HCT116 (cell line): Measurements from ENCODE around the gene RASAL2. TPM values are rescaled to one million over a fixed set of nuclear protein-coding genes. Genes with fewer than 3 reads are reported as not detected.

Experiments used
- ATAC-seq: fragments of 200-7000 bp; cut with Tn5 transposase; 2 replicates; pipeline ENCODE4 v1.9.1; 2020; ENCODE audit warnings: mild to moderate bottlenecking, moderate library complexity
- BruUV-seq: library from RNA; stranded (reverse); fragments of 400-500 nt; replicated peaks from 2 replicates; lab custom pipeline; 2021; lab: Mats Ljungman, UMichigan
- CTCF ChIA-PET: fragments of 300-600 bp; sonication (Branson Sonifier 250); formaldehyde crosslinking; loops from one replicate; lab custom pipeline; 2021; ENCODE audit warnings: antibody characterized with exemption; lab: Charles Lee
- POLR2A ChIA-PET: fragments of 300-600, 350-600 bp; sonication (Branson Sonifier 250); formaldehyde crosslinking; loops from one replicate; lab custom pipeline; 2021; ENCODE audit warnings: antibody characterized with exemption; lab: Charles Lee
- RAD21 ChIA-PET, 2 experiments: fragments of 300-600 bp; sonication (Branson Sonifier 250); formaldehyde crosslinking; loops; one replicate each; lab custom pipeline; 2023; ENCODE audit warnings: low total read pairs in 2 of 2; ENCODE audit not compliant: uncharacterized antibody in 2 of 2, unreplicated experiment in 2 of 2, low non-redundant PET in 1 of 2; lab: Charles Lee
- DNase-seq: peaks from one replicate; pipeline ENCODE4 v3.0.0-alpha.2; 2010; ENCODE audit warnings: low read depth, low spot score
- H2AFZ ChIP-seq: fragments of 200-600 bp; shearing (Covaris generic), sonication (generic); 2 replicates; pipeline ENCODE4 v1.6.1; 2017; ENCODE audit warnings: low read depth, mixed run types, mixed read lengths, antibody characterized with exemption, low read length; ENCODE audit not compliant: poor library complexity, severe bottlenecking
- H3K27ac ChIP-seq: 2 replicates; pipeline ENCODE4 v1.5.1; 2012; ENCODE audit warnings: low read depth, low read length
- H3K27me3 ChIP-seq: fragments of 200-600 bp; sonication (generic); 2 replicates; pipeline ENCODE4 v1.6.1; 2016; ENCODE audit warnings: mixed run types, low read length, mixed read lengths; ENCODE audit not compliant: insufficient read depth
- H3K36me3 ChIP-seq, 2 experiments: fragments of 200-500 bp in 1 of 2; fragments of 200-600 bp in 1 of 2; sonication (Bioruptor generic) in 1 of 2; sonication (generic) in 1 of 2; 2 replicates each; pipeline versions ENCODE4 v1.5.1 to v1.6.1; 2014 to 2016; ENCODE audit warnings: low read length in 2 of 2, inconsistent platforms in 1 of 2, mixed read lengths in 1 of 2, mixed run types in 1 of 2; ENCODE audit not compliant: insufficient read depth in 2 of 2, control insufficient read depth in 1 of 2
- H3K4me1 ChIP-seq, 2 experiments: fragments of 200-600 bp in 1 of 2; sonication (generic) in 1 of 2; 2 replicates each; pipeline versions ENCODE4 v1.5.1 to v1.6.1; 2012 to 2017; ENCODE audit warnings: low read length in 2 of 2, inconsistent platforms in 1 of 2, mild to moderate bottlenecking in 1 of 2, mixed read lengths in 1 of 2, mixed run types in 1 of 2, moderate library complexity in 1 of 2; ENCODE audit not compliant: insufficient read depth in 2 of 2, control insufficient read depth in 1 of 2
- H3K4me2 ChIP-seq: fragments of 200-600 bp; sonication (generic); 2 replicates; pipeline ENCODE4 v1.6.1; 2017; ENCODE audit warnings: mixed run types, low read length, mixed read lengths
- H3K4me3 ChIP-seq, 2 experiments: fragments of 200-600 bp in 1 of 2; sonication (generic) in 1 of 2; replicated peaks in 1 of 2; 2 replicates each; pipeline ENCODE4 v1.5.1; 2011 to 2016; ENCODE audit warnings: low read length in 2 of 2, control low read depth in 1 of 2, low read depth in 1 of 2, mild to moderate bottlenecking in 1 of 2, mixed read lengths in 1 of 2, mixed run types in 1 of 2
- H3K79me2 ChIP-seq: fragments of 200-600 bp; sonication (generic); 2 replicates; pipeline ENCODE4 v1.6.1; 2017; ENCODE audit warnings: mild to moderate bottlenecking, mixed run types, low read length, moderate library complexity, mixed read lengths; ENCODE audit not compliant: insufficient read depth
- H3K9ac ChIP-seq: fragments of 200-600 bp; sonication (generic); 2 replicates; pipeline ENCODE4 v1.6.1; 2016; ENCODE audit warnings: low read length, mixed read lengths
- H3K9me2 ChIP-seq: fragments of 200-600 bp; sonication (generic), shearing (Covaris generic); 2 replicates; pipeline ENCODE4 v1.6.1; 2017; ENCODE audit warnings: mixed run types, mild to moderate bottlenecking, moderate library complexity; ENCODE audit not compliant: insufficient read depth
- H3K9me3 ChIP-seq, 2 experiments: fragments of 200-500 bp in 1 of 2; fragments of 200-600 bp in 1 of 2; sonication (Bioruptor generic) in 1 of 2; sonication (generic) in 1 of 2; 2 replicates each; pipeline ENCODE4 v1.6.1; 2014 to 2017; ENCODE audit warnings: low read length in 2 of 2, mixed read lengths in 2 of 2, inconsistent platforms in 1 of 2, low read depth in 1 of 2, mild to moderate bottlenecking in 1 of 2, mixed run types in 1 of 2, moderate library complexity in 1 of 2; ENCODE audit not compliant: control insufficient read depth in 1 of 2, insufficient read depth in 1 of 2
- H4K20me1 ChIP-seq: fragments of 200-600 bp; sonication (generic), shearing (Covaris generic); 2 replicates; pipeline ENCODE4 v1.6.1; 2017; ENCODE audit warnings: mixed run types, mild to moderate bottlenecking, moderate library complexity; ENCODE audit not compliant: insufficient read depth
- CEBPB ChIP-seq: IDR thresholded peaks from 2 replicates; pipeline ENCODE4 v1.6.1; 2012; ENCODE audit warnings: low read depth
- EGR1 ChIP-seq: IDR thresholded peaks from 2 replicates; pipeline ENCODE4 v1.6.1; 2012; ENCODE audit warnings: low read depth
- ELF1 ChIP-seq: IDR thresholded peaks from 2 replicates; pipeline ENCODE4 v1.6.1; 2012; ENCODE audit warnings: low read depth, borderline replicate concordance
- EZH2phosphoT487 ChIP-seq: fragments of 200-600 bp; IDR thresholded peaks from 2 replicates; pipeline ENCODE4 v1.6.1; 2018; ENCODE audit warnings: antibody characterized with exemption, borderline replicate concordance
- POLR2A ChIP-seq: IDR thresholded peaks from 2 replicates; pipeline ENCODE4 v1.7.0; 2011; ENCODE audit warnings: borderline replicate concordance; ENCODE audit not compliant: insufficient read depth, insufficient read length; ENCODE audit errors: extremely low read depth
- RAD21 ChIP-seq: IDR thresholded peaks from 2 replicates; pipeline ENCODE4 v1.6.1; 2012; ENCODE audit warnings: low read depth, mild to moderate bottlenecking
- SIN3A ChIP-seq: IDR thresholded peaks from 2 replicates; pipeline ENCODE4 v1.6.1; 2012; ENCODE audit warnings: low read depth
- SP1 ChIP-seq: IDR thresholded peaks from 2 replicates; pipeline ENCODE4 v1.6.1; 2012; ENCODE audit warnings: low read depth
- SRF ChIP-seq: IDR thresholded peaks from 2 replicates; pipeline ENCODE4 v1.6.1; 2012; ENCODE audit warnings: low read depth
- TCF7L2 ChIP-seq: IDR thresholded peaks from 2 replicates; pipeline ENCODE4 v1.7.0; 2011; ENCODE audit warnings: borderline replicate concordance, inconsistent platforms; ENCODE audit not compliant: insufficient read depth, insufficient read length; ENCODE audit errors: extremely low read depth
- intact Hi-C: fragments of 100-400 bp; cut with micrococcal nuclease; formaldehyde crosslinking; loops from 2 replicates; pipeline ENCODE4 v1.10.0; 2022
- total RNA-seq: library from RNA; stranded (reverse); gene quantifications from one replicate; pipeline ENCODE4 v1.2.1, GENCODE V29; 2021; ENCODE audit not compliant: unreplicated experiment
- TF ChIP-seq, protein P1 (sequence below), 3 experiments: fragments of 200-600 bp in 1 of 3; sonication (generic) in 1 of 3; IDR thresholded peaks in 2 of 3; conservative IDR thresholded peaks in 1 of 3; 2 replicates each; pipeline ENCODE4 v1.5.1; 2012 to 2017; ENCODE audit warnings: low read depth in 2 of 3, low read length in 2 of 3, antibody characterized with exemption in 1 of 3, borderline replicate concordance in 1 of 3, control low read depth in 1 of 3, mild to moderate bottlenecking in 1 of 3, mixed read lengths in 1 of 3, mixed run types in 1 of 3, moderate library complexity in 1 of 3; ENCODE audit not compliant: insufficient read depth in 1 of 3

The RASAL2 gene
- total RNA-seq, 1 experiment from 2014 or later: 11.7 TPM

DNA sequence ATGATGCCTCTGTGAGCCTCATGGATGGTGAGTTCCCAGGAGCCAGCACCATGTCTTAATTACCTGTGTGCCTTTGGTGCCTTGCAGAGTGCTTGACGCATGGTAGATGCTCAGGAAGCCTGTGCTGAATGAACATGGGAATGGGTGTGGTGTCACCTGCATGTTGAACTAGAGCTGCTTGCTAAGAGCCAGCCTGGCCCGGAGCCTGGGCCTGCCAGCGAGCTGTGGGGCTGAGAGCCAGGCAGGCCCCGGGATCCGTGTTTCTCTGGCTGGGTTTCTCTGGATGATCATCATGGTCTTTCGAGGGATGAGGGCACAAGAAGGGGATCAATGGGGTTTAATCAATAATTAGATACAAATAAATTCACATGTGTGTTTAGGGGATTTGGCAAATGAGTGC, 412.3 kb downstream of the RASAL2 start:
- POLR2A ChIA-PET: no interaction called here
- Histone ChIP-seq H3K4me2 (no peak overlapping the region), H3K9me3 (no peaks in the 10 kb centered on the region), H3K4me1 (no peaks in the 10 kb centered on the region)
- RAD21 ChIA-PET: no interaction called here
- TF ChIP-seq SRF (no peak), SP1 (no peak), EGR1 (no peak), POLR2A (no peak), SIN3A (no peak), CEBPB (no peak), ELF1 (no peak), TCF7L2 (no peak), RAD21 (no peak), EZH2phosphoT487 (no peak)
- TF ChIP-seq, protein P1, sequence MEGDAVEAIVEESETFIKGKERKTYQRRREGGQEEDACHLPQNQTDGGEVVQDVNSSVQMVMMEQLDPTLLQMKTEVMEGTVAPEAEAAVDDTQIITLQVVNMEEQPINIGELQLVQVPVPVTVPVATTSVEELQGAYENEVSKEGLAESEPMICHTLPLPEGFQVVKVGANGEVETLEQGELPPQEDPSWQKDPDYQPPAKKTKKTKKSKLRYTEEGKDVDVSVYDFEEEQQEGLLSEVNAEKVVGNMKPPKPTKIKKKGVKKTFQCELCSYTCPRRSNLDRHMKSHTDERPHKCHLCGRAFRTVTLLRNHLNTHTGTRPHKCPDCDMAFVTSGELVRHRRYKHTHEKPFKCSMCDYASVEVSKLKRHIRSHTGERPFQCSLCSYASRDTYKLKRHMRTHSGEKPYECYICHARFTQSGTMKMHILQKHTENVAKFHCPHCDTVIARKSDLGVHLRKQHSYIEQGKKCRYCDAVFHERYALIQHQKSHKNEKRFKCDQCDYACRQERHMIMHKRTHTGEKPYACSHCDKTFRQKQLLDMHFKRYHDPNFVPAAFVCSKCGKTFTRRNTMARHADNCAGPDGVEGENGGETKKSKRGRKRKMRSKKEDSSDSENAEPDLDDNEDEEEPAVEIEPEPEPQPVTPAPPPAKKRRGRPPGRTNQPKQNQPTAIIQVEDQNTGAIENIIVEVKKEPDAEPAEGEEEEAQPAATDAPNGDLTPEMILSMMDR (IDR thresholded peaks at IDR 0.05 in 2 of 3, conservative IDR thresholded peaks at IDR 0.05 in 1 of 3; ENCODE audit: borderline replicate concordance in 1 of 3, insufficient read depth in 1 of 3, low read depth in 2 of 3, low read length in 2 of 3): no peak
- TF ChIP-seq, all 23 proteins: peak for 0
- no peak overlapping the region for H2AFZ ChIP-seq
- H3K27me3 ChIP-seq: no peaks in the 10 kb centered on the region
- H3K4me3 ChIP-seq: no peak overlapping the region
- BruUV-seq: no TSS peak
- no peaks in the 10 kb centered on the region for H3K79me2 ChIP-seq
- H3K9me2 ChIP-seq: no peaks in the 10 kb centered on the region
- H3K36me3 ChIP-seq: no peaks in the 10 kb centered on the region
- no peak overlapping the region for H3K27ac ChIP-seq
- no peak overlapping the region for H3K9ac ChIP-seq
- no peak for ATAC-seq
- DNase-seq: no peak
- intact Hi-C loops: no loop called here
- H4K20me1 ChIP-seq: no peaks in the 10 kb centered on the region
- CTCF ChIA-PET: interaction anchor here (1.3 kb wide), 1 partner anchor 206 kb away, joined by 6 read pairs; no protein-coding TSS in a partner anchor
